GM12801 (cell line): Measurements from ENCODE around the gene ADNP2.

Source experiments
- CTCF ChIP-seq: IDR thresholded peaks from one replicate; pipeline ENCODE4 v1.5.1; 2011; ENCODE audit warnings: control low read depth; ENCODE audit not compliant: insufficient read length; ENCODE audit errors: extremely low read depth

The ADNP2 gene

DNA sequence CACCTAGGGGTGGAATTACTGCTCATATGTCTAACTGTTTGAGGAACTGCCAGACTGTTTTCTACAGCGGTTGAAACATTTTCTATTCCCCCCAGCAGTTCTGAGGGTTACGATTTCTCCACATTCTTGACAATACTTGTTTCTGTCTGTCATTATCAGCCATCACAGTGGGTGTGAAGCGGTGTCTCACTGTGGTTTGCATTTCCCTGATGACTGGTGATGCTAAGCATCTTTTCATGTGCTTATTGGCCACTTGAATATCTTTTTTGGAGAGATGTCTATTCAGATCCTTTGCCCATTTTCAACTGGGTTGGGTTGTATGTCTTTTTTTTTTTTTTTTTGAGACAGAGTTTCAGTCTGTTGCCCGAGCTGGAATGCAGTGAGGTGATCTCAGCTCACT, 63.0 kb downstream of the ADNP2 start:
- TF ChIP-seq CTCF, result no peak

- TF ChIP-seq CTCF, result no peak
Measured at GRCh38 chr18:80173060-80173459, 64.0 kb downstream of the ADNP2 start.

- TF ChIP-seq CTCF, result no peak
Measured at GRCh38 chr18:80175451-80176204, 66.6 kb downstream of the ADNP2 start.

DNA sequence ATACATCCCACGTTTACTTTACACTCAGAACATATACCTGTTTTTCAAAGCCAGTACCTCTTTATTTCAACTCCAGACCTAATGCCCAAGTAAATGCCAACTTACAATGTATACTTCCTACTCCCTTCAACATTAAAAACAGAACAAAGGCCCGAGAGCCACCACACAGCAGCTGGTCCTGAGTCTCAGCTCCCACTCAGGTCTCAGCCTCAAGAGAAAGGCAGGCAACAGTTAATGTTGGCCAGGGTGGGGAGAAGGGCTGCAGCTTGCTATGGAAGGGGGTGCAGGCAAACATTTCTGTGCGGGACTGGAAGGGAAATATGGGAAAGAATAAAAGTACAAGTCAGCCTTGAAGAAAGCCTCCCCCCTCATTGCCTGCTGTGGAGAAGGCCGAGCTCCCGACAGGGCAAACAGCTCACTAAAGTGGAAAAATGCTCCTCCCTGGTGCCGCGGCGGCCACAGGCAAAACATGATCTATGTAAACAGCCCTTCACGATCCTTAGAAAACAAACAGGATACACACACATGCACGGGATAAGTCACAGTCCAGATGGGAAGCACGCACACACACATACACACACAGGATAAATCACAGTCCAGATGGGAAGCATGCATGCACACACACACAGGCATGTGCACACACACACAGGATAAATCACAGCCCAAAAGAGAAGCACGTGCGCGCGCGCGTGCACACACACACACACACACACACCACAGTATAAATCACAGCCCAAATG, 67.4 kb downstream of the ADNP2 start:
- no peak for TF ChIP-seq CTCF

DNA sequence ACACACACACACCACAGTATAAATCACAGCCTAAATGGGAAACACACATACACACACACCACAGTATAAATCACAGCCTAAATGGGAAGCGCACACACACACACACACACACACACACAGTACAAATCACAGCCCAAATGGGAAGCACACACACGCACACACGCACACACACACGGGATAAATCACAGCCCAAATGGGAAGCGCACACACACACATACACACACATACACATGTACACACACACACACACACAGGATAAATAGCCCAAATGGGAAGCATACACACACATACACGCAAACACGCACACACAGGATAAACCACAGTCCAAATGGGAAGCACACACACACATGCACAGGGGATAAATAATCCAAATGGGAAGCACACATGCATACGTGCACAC, 68.1 kb downstream of the ADNP2 start:
- TF ChIP-seq CTCF, result no peak

DNA sequence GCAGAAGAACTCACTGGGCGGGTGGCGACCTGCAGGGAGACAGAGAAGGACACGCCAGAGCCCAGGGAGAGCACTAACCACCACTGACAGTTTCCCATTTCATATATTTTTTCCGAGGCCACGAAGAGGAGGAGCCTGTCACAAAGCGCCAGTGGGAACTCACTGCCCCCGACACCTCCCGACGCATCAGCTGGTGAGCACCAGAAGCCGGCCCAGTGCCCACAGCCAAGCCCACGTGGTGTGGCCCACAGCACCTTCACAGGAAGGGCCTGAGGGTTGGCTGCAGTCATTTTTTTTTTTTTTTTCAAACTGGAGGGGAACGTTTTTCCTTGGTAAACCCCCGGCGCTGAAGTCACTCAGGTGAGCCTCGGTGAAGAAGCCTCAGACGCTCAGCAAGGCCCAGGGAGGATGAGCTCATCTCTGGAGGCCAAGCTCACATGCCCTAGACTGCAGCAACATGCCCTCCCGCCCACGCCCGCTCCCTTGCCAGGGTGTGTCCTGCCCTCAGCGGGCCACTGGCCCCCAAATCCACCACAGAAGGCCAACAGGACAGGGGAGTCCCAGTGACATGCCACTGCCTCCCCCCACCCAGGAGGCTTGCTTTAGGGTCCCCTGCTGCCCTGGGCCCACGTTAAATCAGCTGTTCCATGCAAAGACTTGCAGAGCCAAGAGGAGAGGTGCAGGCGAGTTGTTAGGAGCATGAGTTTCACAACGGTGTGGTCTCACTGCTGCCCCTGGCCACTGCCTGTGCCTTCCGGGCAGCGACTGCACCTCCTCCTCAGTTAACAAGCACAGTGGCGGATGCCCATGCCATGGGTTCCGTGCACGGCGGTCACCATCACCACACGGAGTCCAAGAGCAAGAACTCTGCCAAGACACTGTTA, 70.1 kb downstream of the ADNP2 start:
- no peak for TF ChIP-seq CTCF
